Fibroblast of lung (primary cell): ENCODE data around the gene TIAM1.

Source experiments
- CTCF ChIP-seq, 2 donors: IDR thresholded peaks in 1 of 2; conservative IDR thresholded peaks in 1 of 2; 1 replicate in 1 of 2; 2 replicates in 1 of 2; pipeline ENCODE4 v1.5.1; 2011 to 2012; ENCODE audit warnings: low read length in 2 of 2, control low read depth in 1 of 2, inconsistent platforms in 1 of 2, low read depth in 1 of 2, mild to moderate bottlenecking in 1 of 2
- EZH2 ChIP-seq: IDR thresholded peaks from 2 replicates; pipeline ENCODE4 v1.5.1; 2012; ENCODE audit warnings: low read length, control low read depth, mild to moderate bottlenecking; ENCODE audit errors: missing control alignments

- TF ChIP-seq CTCF (conservative IDR thresholded peaks at IDR 0.05 in 1 of 2, IDR thresholded peaks at IDR 0.05 in 1 of 2; ENCODE audit: low read depth in 1 of 2, low read length in 2 of 2): no peak
- TF ChIP-seq EZH2: no peak
Measured at GRCh38 chr21:31162079-31162699, 181.9 kb downstream of the TIAM1 start.
